ENCODE results near the gene ECE1.
A peak's percentile ranks its signal among the peaks of the same experiment; 100 is the strongest.

The ECE1 gene

GRCh38 chr1:21278208-21278859 is 11.9 kb downstream of the ECE1 start:
- no peak for TF ChIP-seq CTCF (conservative IDR thresholded peaks at IDR 0.05; ENCODE audit: control insufficient read depth, insufficient read depth, low read depth, low read length)
- H3K4me3 ChIP-seq (ENCODE audit: control insufficient read depth, low read depth, low read length), result no peak overlapping the region
- DNase-seq (ENCODE audit: low read depth), result peak; percentile 62

- TF ChIP-seq CTCF (conservative IDR thresholded peaks at IDR 0.05; ENCODE audit: control insufficient read depth, insufficient read depth, low read depth, low read length), result no peak
- H3K4me3 ChIP-seq (ENCODE audit: control insufficient read depth, low read depth, low read length), result no peak overlapping the region
- DNase-seq (ENCODE audit: low read depth), result no peak
Observed at GRCh38 chr1:21277180-21277579, 13.1 kb downstream of the ECE1 start.

GRCh38 chr1:21272540-21272939 is 17.7 kb downstream of the ECE1 start:
- DNase-seq (ENCODE audit: low read depth), result no peak
- no peak for TF ChIP-seq CTCF (conservative IDR thresholded peaks at IDR 0.05; ENCODE audit: control insufficient read depth, insufficient read depth, low read depth, low read length)
- no peak overlapping the region for H3K4me3 ChIP-seq (ENCODE audit: control insufficient read depth, low read depth, low read length)

- no peak for TF ChIP-seq CTCF (conservative IDR thresholded peaks at IDR 0.05; ENCODE audit: control insufficient read depth, insufficient read depth, low read depth, low read length)
- no peak overlapping the region for H3K4me3 ChIP-seq (ENCODE audit: control insufficient read depth, low read depth, low read length)
- DNase-seq (ENCODE audit: low read depth), result no peak
Observed at GRCh38 chr1:21271550-21271949, 18.7 kb downstream of the ECE1 start.

- peak; percentile 62 for DNase-seq (ENCODE audit: low read depth)
- no peak overlapping the region for H3K4me3 ChIP-seq (ENCODE audit: control insufficient read depth, low read depth, low read length)
- peak; percentile 95 for TF ChIP-seq CTCF (conservative IDR thresholded peaks at IDR 0.05; ENCODE audit: control insufficient read depth, insufficient read depth, low read depth, low read length)
Observed at GRCh38 chr1:21270086-21270689, 20.1 kb downstream of the ECE1 start.

GRCh38 chr1:21269461-21270085 is 20.7 kb downstream of the ECE1 start:
- TF ChIP-seq CTCF (conservative IDR thresholded peaks at IDR 0.05; ENCODE audit: control insufficient read depth, insufficient read depth, low read depth, low read length), result no peak
- H3K4me3 ChIP-seq (ENCODE audit: control insufficient read depth, low read depth, low read length), result no peak overlapping the region
- DNase-seq (ENCODE audit: low read depth), result no peak
